GM21526 (cell line): Measurements from ENCODE around the gene LOXHD1.

Experiments
- ATAC-seq: cut with Tn5 transposase; IDR thresholded peaks from one replicate; pipeline ENCODE4 v1.9.1; 2021; ENCODE audit warnings: moderate library complexity; ENCODE audit not compliant: unreplicated experiment, low FRiP score

LOXHD1 gene

GRCh38 chr18:46427216-46427995, 229.6 kb downstream of the LOXHD1 start:
- no peak for ATAC-seq
